T-helper 2 cell (primary cell): ENCODE measurements around the gene PRSS53.

Experiments
- DNase-seq, 5 experiments: peaks; one replicate each; pipeline versions ENCODE4 v3.0.0 to v3.0.0-alpha.2; 2012 to 2022

PRSS53 gene

GRCh38 chr16:31042866-31043265 is 45.9 kb downstream of the PRSS53 start:
- DNase-seq = no peak

- no peak for DNase-seq
Observed at GRCh38 chr16:31038993-31039392, 49.8 kb downstream of the PRSS53 start.

DNA sequence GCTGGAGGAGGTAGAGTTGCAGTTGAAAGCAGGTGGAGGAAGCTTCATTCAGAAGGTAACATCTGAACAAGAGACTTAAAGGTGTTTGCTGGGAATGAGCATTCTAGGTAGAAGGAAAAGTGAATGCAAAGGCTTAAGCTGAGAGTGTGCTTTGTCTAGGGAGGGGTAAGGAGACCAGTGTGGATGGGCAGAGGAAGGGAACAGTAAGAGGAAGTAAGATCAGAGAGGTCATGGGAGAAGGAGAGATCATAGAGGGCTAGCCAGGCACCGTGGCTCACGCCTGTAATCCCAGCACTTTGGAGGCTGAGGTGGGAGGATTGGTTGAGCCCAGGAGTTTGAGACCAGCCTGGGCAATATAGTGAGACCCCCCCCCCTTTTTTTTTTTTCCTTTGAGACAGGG is 52.1 kb downstream of the PRSS53 start:
- DNase-seq = no peak

DNA sequence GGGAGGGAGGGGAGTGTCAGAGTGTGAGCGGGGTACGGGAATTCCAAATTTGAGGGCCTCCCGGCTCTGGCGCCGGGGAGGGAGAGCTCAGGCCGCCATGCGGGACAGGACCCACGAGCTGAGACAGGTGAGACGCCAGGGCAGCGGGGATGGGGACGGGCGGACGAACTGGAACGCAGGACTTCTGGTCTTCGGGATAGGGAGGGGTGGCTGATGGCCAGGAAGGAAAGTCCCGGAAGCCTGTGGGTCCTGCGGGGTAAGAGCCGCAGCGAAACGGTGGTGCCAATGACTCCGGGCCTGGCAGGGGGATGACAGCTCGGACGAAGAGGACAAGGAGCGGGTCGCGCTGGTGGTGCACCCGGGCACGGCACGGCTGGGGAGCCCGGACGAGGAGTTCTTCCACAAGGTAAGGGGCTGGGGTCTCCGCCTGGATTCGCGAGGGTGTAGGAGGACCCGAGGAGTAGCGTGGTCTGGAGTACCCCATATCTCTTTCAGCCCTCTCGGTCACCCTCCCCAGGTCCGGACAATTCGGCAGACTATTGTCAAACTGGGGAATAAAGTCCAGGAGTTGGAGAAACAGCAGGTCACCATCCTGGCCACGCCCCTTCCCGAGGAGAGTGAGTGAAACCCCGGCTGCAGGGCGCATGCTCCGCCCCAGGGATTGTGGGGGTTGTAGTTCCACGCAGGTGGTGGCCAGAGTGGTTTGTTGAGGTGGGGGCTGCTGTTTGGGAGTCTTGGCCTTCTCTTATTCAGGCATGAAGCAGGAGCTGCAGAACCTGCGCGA is 54.8 kb downstream of the PRSS53 start:
- DNase-seq = peak; percentile 71 to 88 (median 82)
